ENCODE results near the gene ARF1. TPM values are rescaled to one million over a fixed set of nuclear protein-coding genes. Genes with fewer than 3 reads are reported as not detected.

Gene ARF1
- polyA plus RNA-seq, 1 donor (not counting 4 experiments of a cell fraction or from before 2014, with no cell fraction given), result 295 TPM

GRCh38 chr1:228105270-228105995 is 22.9 kb downstream of the ARF1 start:
- Histone ChIP-seq H3K27me3 (ENCODE audit: control insufficient read depth, extremely low read depth, insufficient read depth, low read length) (no peaks in the 10 kb centered on the region), H3K4me3 (ENCODE audit: control insufficient read depth in 2 of 3, extremely low read depth in 1 of 3, insufficient read depth in 2 of 3, low read depth in 1 of 3, low read length in 3 of 3) (no peak overlapping the region), H3K9ac (ENCODE audit: control insufficient read depth, extremely low read depth, insufficient read depth, low read length) (no peak overlapping the region), H3K4me1 (ENCODE audit: control insufficient read depth, extremely low read depth, insufficient read depth, low read length) (peaks cover 17% of the 10 kb centered on the region), H3K4me2 (ENCODE audit: control insufficient read depth, extremely low read depth, insufficient read depth, low read depth, low read length) (no peak overlapping the region), H2AFZ (ENCODE audit: control insufficient read depth, low read length) (no peak overlapping the region), H3K27ac (ENCODE audit: control insufficient read depth, insufficient read depth, low read length) (no peak overlapping the region), H3K9me1 (ENCODE audit: control insufficient read depth, extremely low read depth, insufficient read depth, low read length) (peaks cover 2% of the 10 kb centered on the region), H4K20me1 (ENCODE audit: control insufficient read depth, extremely low read depth, insufficient read depth, low read length) (no peaks in the 10 kb centered on the region), H3K9me3 (ENCODE audit: control insufficient read depth, low read depth, low read length) (no peaks in the 10 kb centered on the region), H3K36me3 (ENCODE audit: control insufficient read depth in 2 of 2, extremely low read depth in 1 of 2, insufficient read depth in 2 of 2, low read length in 2 of 2) (peaks cover 11 to 19% of the 10 kb centered on the region in 2 experiments), H3K79me2 (ENCODE audit: control insufficient read depth, insufficient read depth, low read length) (peaks cover 33% of the 10 kb centered on the region)
- FAIRE-seq (no peak), DNase-seq (ENCODE audit: low read depth, low spot score) (no peak)
- TF ChIP-seq CTCF (optimal IDR thresholded peaks at IDR 0.05 in 1 of 3, IDR thresholded peaks at IDR 0.05 in 1 of 3, conservative IDR thresholded peaks at IDR 0.05 in 1 of 3; ENCODE audit: extremely low read depth in 1 of 3, insufficient read depth in 2 of 3, low read length in 3 of 3) (no peak), EZH2 (IDR thresholded peaks at IDR 0.05; ENCODE audit: low read length) (no peak)
- dilution Hi-C loops (cut with MboI; ENCODE audit: extremely low pct_ligation_motif_present, low sequenced_read_pairs), result no loop called here

- Histone ChIP-seq H3K4me2 (ENCODE audit: control insufficient read depth, extremely low read depth, insufficient read depth, low read depth, low read length) (no peak overlapping the region), H3K27ac (ENCODE audit: control insufficient read depth, insufficient read depth, low read length) (no peak overlapping the region), H3K27me3 (ENCODE audit: control insufficient read depth, extremely low read depth, insufficient read depth, low read length) (no peaks in the 10 kb centered on the region), H3K4me1 (ENCODE audit: control insufficient read depth, extremely low read depth, insufficient read depth, low read length) (peaks cover 17% of the 10 kb centered on the region), H3K9ac (ENCODE audit: control insufficient read depth, extremely low read depth, insufficient read depth, low read length) (no peak overlapping the region), H3K9me1 (ENCODE audit: control insufficient read depth, extremely low read depth, insufficient read depth, low read length) (no peaks in the 10 kb centered on the region), H3K79me2 (ENCODE audit: control insufficient read depth, insufficient read depth, low read length) (peaks cover 28% of the 10 kb centered on the region), H3K4me3 (ENCODE audit: control insufficient read depth in 2 of 3, extremely low read depth in 1 of 3, insufficient read depth in 2 of 3, low read depth in 1 of 3, low read length in 3 of 3) (no peak overlapping the region), H4K20me1 (ENCODE audit: control insufficient read depth, extremely low read depth, insufficient read depth, low read length) (no peaks in the 10 kb centered on the region), H3K36me3 (ENCODE audit: control insufficient read depth in 2 of 2, extremely low read depth in 1 of 2, insufficient read depth in 2 of 2, low read length in 2 of 2) (peaks cover 4 to 14% of the 10 kb centered on the region in 2 experiments), H2AFZ (ENCODE audit: control insufficient read depth, low read length) (no peak overlapping the region), H3K9me3 (ENCODE audit: control insufficient read depth, low read depth, low read length) (no peaks in the 10 kb centered on the region)
- DNase-seq (ENCODE audit: low read depth, low spot score) (no peak), FAIRE-seq (no peak)
- dilution Hi-C loops (cut with MboI; ENCODE audit: extremely low pct_ligation_motif_present, low sequenced_read_pairs), result no loop called here
- TF ChIP-seq CTCF (optimal IDR thresholded peaks at IDR 0.05 in 1 of 3, IDR thresholded peaks at IDR 0.05 in 1 of 3, conservative IDR thresholded peaks at IDR 0.05 in 1 of 3; ENCODE audit: extremely low read depth in 1 of 3, insufficient read depth in 2 of 3, low read length in 3 of 3) (no peak), EZH2 (IDR thresholded peaks at IDR 0.05; ENCODE audit: low read length) (no peak)
These were observed 23.7 kb downstream of the ARF1 start for GRCh38 chr1:228105996-228106799.

Measured in keratinocyte (primary cell).